Measurements from ENCODE around the gene CBLN1.
A peak's percentile ranks its signal among the peaks of the same experiment; 100 is the strongest.

Gene CBLN1

DNA sequence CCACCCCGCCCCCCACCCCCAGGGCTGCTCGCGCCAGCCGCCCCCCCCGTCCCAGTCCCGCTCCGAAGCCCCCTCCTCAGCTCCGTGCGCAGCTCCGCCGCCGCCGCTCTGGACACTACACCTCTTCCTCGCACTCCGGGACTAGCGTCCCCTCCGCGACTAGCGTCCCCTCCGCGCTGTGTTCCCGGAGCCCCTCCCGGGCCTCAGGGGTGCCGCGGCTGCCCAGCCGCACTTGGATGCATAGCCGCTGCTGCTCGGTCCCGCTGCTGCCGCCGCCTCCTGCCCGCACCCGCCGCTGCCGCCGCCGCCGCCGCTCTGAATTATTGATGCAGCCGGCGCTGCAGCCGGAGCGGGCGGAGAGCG is at the start of gene CBLN1:
TSS of gene CBLN1 (minus strand) at position 359 of the 363 bp plus-strand sequence. CDS start 373 bp downstream, outside the sequence.
- DNase-seq: no peak

DNA sequence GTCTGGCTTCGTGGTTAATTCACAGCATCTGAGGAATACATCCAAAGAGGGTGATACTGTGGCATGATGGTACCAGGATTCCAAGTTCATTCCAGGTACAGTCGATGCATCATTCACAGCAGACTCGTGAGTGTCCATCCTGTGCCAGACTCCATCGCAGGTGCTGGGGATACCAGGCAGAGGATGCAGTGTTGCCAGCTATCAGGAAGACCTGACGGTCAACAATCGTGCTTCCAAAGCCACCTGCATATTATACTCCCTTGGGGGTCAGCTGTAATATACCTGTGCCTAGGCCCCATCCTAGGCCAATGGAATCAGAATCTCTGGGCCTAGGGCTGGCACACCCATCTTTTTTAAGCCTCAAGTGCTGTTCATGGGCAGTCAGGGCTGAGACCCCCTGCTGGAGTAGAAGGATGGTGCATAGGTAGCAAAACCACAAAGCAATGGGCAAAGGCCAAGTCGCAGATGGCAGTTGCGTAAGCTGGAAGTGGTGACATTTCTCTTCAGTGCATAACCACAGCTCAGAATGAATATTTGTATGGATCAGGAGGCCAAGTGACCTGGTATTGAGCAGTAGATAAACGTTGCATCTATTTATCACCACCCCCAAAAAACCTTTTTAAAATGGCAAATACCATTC is 49.0 kb upstream of the CBLN1 start:
- no peak for DNase-seq

- DNase-seq: no peak
Observed at GRCh38 chr16:49328325-49328724, 46.7 kb upstream of the CBLN1 start.

- DNase-seq: no peak
Observed at GRCh38 chr16:49327466-49327865, 45.8 kb upstream of the CBLN1 start.

DNA sequence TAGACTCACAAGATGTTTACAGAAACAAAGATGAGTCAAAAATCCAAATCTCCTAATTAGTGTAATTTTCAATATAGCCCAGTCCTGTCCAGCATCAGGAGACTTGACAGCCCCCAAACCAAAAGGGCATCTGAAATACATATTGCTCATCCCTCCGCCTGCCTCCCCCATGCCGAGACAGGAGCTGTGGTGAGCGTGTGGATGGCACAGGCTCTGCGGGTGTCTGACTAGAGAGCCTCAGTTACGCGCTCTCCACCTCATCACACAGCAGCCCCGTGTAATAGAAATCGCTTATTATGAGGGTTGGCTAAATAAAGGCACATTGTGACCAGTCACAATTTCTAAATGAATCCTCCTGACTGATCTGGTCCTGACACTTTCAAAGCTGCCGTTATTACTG is 43.1 kb upstream of the CBLN1 start:
- DNase-seq: no peak

DNA sequence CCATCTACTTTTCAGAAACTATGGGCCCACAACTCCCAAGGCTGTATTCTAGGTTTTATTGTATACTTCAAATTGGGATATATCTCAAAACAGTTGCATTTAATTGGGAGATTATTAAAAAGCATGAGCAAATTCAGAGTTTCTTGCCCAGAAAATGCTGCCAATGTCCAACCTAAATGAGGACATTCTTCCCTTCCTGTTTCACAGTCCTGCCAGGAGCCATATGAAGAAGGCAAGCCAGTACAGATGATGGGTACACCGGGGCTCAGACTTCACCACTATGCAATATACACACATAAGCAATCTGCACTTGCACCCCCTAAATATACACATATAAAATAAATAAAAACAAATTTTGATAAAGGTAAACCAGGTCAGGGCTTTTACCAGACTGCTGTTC is 34.0 kb upstream of the CBLN1 start:
- DNase-seq: no peak

DNA sequence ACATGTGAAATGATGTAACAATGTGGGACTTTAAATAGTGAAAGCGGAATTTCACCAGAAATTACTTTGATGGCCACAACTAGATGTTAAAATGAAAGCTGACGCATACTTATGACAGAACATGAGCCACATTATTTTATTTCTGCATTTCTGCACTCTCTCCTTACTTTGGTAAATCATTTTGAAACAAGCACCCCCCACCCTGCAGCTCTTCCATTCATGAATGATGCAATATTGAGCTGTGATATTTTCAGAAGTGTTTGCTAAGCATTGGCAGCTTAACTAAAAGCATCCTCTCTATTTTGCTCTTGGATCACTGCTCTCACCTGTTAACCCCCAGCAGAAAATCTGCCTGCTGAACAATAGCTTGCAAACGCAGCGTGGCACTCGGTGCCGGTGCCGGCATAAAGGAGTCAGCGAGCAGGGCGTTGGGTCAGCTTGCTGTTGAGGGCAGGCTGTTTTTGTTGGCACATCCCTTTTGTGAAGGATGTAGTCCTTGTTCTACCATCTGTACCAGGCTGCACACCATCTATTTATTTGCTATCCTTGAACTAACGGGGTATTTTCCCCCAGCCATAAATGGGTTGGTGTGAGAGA is 30.8 kb upstream of the CBLN1 start:
- no peak for DNase-seq

GRCh38 chr16:49311823-49312222 is 30.2 kb upstream of the CBLN1 start:
- no peak for DNase-seq

DNA sequence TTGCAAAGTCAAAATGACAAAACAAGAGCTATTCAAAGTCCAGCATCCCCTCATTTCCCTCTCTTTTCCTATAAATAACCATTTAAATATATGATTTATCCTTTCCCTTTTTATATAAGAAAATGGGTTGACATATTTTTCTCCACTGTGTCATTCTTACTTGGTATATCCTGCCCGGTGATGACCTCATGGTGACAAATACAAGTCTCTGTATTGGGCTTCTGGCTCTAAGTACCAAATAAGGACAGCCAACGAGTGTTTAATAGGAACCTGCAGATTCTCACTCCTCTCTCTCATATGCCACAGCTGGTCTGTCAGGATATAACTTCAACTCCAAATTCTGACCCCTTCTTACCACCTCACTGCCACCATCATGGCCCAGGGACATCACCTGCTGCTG is 25.5 kb upstream of the CBLN1 start:
- no peak for DNase-seq

GRCh38 chr16:49305406-49305805 is 23.8 kb upstream of the CBLN1 start:
- no peak for DNase-seq

DNA sequence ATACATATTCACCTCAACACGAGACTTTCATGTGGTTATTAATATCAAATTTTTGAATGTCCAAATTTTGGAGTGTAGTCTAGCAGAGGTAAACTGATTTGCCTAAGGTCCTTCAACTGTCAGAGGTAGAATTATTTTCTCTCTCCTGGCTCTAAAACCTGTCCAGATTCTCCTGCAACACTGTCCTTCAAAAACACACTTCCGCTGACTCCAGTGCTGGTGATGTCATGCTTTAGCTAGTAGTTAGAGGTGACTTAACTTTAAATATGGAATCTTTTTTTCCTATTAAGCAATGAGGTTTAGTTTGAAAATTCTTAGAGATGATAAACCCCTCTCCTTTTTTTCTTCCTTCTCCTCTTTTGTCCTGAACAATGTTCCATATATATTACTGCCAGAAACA is 10.8 kb upstream of the CBLN1 start:
- no peak for DNase-seq

DNA sequence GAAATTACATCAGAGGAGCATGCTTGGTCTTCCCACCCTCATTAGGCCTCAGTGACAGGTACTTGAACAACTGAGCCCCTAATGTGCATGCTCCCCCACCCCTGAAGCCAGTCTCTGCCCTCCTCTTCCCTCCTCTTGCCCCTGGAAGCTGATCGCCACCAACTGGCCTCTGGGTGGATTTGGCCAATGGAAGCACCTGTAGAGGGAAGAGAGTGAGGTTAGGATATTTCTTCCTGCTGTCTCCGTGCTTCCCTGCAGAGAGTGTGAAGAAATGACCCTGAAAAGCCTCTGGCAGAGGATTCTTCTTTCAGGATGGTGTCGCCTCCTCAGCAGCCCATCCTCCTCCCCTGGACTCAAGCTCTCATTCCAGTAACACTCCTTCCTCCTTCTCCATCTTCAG is 5.9 kb upstream of the CBLN1 start:
- no peak for DNase-seq

GRCh38 chr16:49284962-49285361 is 3.3 kb upstream of the CBLN1 start:
- no peak for DNase-seq

GRCh38 chr16:49283376-49284049 is 1.9 kb upstream of the CBLN1 start:
- DNase-seq: no peak

- no peak for DNase-seq
Observed at GRCh38 chr16:49282690-49283375, 1.2 kb upstream of the CBLN1 start.

GRCh38 chr16:49281843-49282642 is 405 bp upstream of the CBLN1 start:
- DNase-seq: peak; percentile 59

DNA sequence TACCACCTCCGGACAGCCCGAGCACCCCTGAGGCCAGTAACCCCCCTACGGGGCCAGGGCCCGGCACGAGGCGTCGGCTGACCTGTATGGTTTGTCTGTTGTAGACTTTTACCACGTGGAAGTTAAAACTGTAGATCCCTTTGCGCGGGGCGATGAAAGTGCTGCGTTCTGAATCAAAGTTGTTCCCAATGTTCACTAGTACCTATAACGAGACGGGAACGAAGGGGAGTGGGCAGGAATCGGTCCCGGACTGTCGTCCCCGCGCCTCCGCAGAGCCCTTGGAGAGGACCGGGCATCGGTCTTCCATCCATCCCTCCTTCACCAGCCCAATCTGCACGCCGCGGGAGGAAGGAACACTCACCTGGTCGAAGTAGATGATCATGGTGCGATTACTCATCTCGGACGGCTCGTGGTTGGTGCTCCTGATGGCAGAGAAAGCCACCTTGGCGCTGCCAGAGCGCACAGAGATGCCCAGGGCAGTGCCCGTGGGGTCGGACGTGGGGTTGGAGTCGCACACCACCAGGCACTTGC is 732 bp downstream of the CBLN1 start:
- DNase-seq: no peak

DNA sequence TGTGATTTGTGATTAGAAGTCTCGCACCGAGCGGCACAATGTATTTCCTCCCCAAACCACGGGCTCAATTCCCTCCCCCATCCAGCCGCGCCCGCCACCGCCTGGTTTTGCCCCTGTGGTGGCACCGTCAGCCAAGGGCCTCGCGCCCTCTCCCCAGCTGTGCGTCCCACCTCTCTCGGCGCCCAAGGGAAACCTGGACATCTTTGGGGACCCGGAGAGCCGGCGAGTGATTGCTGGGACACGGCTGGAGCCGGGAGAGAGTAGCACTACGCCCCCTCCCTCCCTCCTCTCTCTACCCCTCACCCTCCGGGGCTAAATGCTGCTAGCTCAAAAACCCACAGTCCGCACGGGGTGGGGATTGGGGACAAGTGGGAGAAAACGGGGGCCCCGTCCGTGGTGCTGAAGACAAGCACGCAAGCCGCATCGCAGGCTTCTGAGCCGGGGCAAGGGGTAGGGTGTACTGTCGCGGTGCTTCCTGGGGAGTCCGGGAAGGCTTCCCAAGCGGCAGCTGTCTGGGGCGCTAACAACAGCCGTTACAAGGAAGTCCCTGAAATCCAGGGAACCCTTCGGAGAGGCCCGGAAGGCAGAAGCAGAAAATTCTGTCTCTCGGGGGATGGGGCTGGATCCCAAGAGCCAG is 1.4 kb downstream of the CBLN1 start:
- no peak for DNase-seq

DNA sequence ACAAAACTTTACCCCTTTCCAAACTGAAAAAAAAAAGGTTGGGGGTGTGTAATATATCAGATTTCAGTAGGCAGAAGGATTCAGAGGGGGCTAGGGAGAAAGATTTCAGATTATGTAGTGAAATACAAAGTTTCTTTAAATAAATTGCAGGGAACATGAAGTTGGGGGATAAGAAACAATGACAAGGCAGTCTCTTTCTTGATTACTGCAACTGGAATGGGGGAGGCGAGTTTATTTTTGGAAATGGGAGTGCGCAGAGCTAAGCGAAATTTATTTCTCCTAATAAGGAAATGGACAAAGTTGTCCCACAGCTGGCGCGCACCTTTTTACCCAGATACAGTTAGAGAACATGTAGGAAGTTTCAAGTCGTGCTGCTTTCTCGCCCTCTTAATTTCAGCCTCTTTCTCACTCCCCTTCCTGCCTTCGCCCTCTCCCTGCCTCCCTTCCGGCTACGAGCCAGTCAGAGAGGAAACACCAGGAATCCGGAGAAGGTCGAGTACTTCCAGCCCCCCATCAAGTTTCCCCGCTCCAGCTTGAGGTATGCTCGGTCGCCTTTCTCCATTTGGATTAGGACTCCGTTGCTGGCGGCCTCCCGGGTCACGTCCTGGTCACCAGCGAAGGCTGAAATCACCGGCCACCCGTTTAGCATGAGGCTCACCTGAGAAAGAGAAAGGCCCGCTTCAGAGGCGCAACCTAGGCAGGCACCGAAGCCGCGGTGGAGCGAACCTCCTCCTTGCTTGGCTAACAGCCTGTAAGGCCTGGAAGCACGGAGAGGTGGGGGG is 2.5 kb downstream of the CBLN1 start:
- no peak for DNase-seq

DNA sequence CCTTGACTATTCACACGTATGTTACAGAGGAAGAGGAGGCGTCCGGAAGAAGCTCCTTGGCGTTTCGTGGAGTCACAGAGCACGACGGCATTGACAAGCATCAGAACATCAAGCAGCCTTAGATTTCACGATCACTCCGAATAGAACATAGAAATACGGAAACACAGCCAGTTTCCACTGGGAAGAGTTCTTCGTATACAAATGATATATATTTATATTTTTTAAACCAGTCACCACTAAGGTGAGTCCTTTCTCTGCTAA is 3.1 kb downstream of the CBLN1 start:
- DNase-seq: no peak

DNA sequence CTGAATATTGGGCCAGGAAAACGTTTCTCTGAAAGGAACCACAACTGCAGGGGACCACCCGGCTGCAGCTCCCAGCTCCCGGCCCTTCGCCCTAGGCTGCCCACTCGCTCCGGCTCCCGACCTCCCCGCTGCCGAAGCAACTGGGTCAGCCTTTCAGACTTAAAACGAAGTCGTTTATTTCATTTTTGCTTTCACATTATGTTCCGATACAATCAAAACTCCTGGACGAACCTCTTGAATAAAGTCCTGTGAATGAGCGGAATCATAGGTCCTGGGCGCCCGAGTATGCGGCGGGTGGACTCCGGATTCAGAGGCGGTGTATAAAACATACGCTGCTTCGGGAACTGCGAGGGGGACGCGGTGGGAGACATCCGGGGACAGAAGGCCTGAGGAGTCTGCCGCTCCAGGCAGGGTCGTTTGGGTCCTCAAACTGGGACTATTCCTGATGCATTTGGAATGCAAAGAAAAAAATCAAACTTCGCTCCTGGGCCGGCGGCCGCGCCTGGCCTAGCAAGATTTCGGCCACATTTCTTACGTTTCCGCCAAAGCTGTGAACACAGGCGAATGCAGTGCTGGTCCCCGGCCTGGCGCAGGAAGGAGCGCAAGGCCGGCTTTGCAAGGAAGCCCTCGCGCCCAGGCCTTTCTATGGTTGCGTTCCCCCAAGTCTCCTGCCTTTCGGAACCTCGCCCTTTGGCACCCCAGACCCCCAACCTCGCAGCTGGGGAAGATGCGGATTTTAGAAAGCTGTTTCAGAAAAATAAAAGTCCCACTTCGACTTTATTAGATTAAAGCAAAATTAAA is 3.7 kb downstream of the CBLN1 start:
- DNase-seq: no peak

Measured in DMS153 (cell line).